GM12864 (cell line): ENCODE measurements around the gene KRT1.

ENCODE experiments used
- DNase-seq: peaks from one replicate; pipeline ENCODE4 v3.0.0-alpha.2; 2011; ENCODE audit warnings: low read depth
- H3K4me3 ChIP-seq: 2 replicates; pipeline ENCODE4 v1.5.1; 2011; ENCODE audit warnings: mild to moderate bottlenecking, low read depth, low read length, control low read depth
- CTCF ChIP-seq: IDR thresholded peaks from 2 replicates; pipeline ENCODE4 v1.5.1; 2011; ENCODE audit warnings: low read depth, mild to moderate bottlenecking, moderate library complexity, low read length, control low read depth, inconsistent platforms; ENCODE audit errors: missing control alignments

Gene KRT1

GRCh38 chr12:52629281-52630007 is 50.8 kb downstream of the KRT1 start:
- no peak for TF ChIP-seq CTCF
- H3K4me3 ChIP-seq: no peak overlapping the region
- no peak for DNase-seq

- H3K4me3 ChIP-seq: no peak overlapping the region
- no peak for DNase-seq
- no peak for TF ChIP-seq CTCF
Measured at GRCh38 chr12:52628841-52629240, 51.4 kb downstream of the KRT1 start.

DNA sequence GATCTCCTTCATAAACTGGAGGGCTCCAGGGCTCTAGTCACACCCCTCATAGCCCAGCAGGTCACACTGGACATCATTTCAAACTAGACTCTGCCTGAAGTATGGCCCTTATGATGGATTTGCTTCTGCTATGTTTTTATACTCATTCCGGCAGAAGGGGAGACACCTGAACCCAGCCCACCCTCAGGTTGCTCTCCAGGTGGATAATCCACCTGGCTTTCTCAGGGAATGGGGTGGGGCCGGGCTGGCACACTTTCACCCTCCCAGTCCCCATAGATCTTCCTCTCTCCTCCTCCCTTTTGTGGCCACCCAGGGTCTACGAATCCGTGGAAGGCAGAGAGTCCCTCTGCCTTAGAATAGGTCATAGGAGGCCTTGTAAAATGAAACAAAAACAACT is 52.1 kb downstream of the KRT1 start:
- no peak for DNase-seq
- H3K4me3 ChIP-seq: no peak overlapping the region
- no peak for TF ChIP-seq CTCF

- no peak for TF ChIP-seq CTCF
- no peak overlapping the region for H3K4me3 ChIP-seq
- no peak for DNase-seq
Measured at GRCh38 chr12:52627395-52628110, 52.7 kb downstream of the KRT1 start.
